ENCODE data around the gene SCAMP5.
A peak's percentile ranks its signal among the peaks of the same experiment; 100 is the strongest.

GRCh38 chr15:75043509-75044257 is 48.3 kb downstream of the SCAMP5 start:
- TF ChIP-seq RAD21 (conservative IDR thresholded peaks at IDR 0.05 in 1 of 2, IDR thresholded peaks at IDR 0.05 in 1 of 2) (peak in 1 of 2 experiments; percentile 18; a peak in 1 of 5 replicates), CTCF (IDR thresholded peaks at IDR 0.05) (no peak), RFX5 (IDR thresholded peaks at IDR 0.05) (no peak), MAX (IDR thresholded peaks at IDR 0.05) (no peak), POLR2A (IDR thresholded peaks at IDR 0.05; ENCODE audit: low read length) (no peak), HDAC2 (IDR thresholded peaks at IDR 0.05) (no peak), CEBPB (IDR thresholded peaks at IDR 0.05) (no peak), TFCP2L1 (CRISPR knock-in tag; IDR thresholded peaks at IDR 0.05) (no peak), ZSCAN20 (CRISPR knock-in tag; IDR thresholded peaks at IDR 0.05) (no peak)

Data from A549 (cell line).